Measurements from ENCODE around the gene CCL4. TPM values are rescaled to one million over a fixed set of nuclear protein-coding genes. Genes with fewer than 3 reads are reported as not detected.
"Not testable (repeated sequence)": the region's sequence is repeated elsewhere in the genome, so short reads cannot be mapped to it uniquely, and the experiment has no call there.

The CCL4 gene
- total and polyA plus RNA-seq, 2 experiments from 2014 or later: not detected

DNA sequence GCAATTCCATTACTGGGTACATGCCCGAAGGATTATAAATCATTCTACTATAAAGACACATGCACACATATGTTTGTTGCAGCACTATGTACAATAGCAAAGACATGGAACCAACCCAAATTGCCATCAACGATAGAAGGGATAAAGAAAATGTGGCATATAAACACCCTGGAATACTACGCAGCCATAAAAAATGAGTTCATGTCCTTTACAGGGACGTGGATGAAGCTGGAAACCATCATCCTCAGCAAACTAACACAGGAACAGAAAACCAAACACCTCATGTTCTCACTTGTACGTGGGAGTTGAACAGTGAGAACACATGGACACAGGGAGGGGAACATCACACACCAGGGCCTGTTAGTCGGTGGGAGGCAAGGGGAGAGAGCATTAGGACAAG is 17.5 kb downstream of the CCL4 start:
- H3K27ac Mint-ChIP-seq; H2AFZ ChIP-seq; DNase-seq (ENCODE audit: low spot score); H3K4me3 Mint-ChIP-seq; H3K4me2 ChIP-seq; H3F3A ChIP-seq (replicated peaks; ENCODE audit: low read depth); H3K27me3 Mint-ChIP-seq (ENCODE audit: insufficient read depth, low read depth, poor library complexity); H3K9me2 ChIP-seq (ENCODE audit: insufficient read depth); H3K27me3 ChIP-seq (ENCODE audit: insufficient read depth); H3K79me2 ChIP-seq (replicated peaks; ENCODE audit: insufficient read depth); H4K20me1 ChIP-seq (replicated peaks; ENCODE audit: insufficient read depth); H3K27ac ChIP-seq (ENCODE audit: low read depth); ATAC-seq; H3K4me3 ChIP-seq: not testable (repeated sequence)
- Histone ChIP-seq H3K36me3 (ENCODE audit: insufficient read depth) (peaks cover 15% of the 10 kb centered on the region), H3K4me1 (ENCODE audit: insufficient read depth) (peaks cover 21% of the 10 kb centered on the region)
- peaks cover 20% of the 10 kb centered on the region for H3K4me1 Mint-ChIP-seq
- H3K36me3 Mint-ChIP-seq (ENCODE audit: low read depth): peaks cover 22% of the 10 kb centered on the region
- peaks cover 33% of the 10 kb centered on the region for H3K9me3 Mint-ChIP-seq

DNA sequence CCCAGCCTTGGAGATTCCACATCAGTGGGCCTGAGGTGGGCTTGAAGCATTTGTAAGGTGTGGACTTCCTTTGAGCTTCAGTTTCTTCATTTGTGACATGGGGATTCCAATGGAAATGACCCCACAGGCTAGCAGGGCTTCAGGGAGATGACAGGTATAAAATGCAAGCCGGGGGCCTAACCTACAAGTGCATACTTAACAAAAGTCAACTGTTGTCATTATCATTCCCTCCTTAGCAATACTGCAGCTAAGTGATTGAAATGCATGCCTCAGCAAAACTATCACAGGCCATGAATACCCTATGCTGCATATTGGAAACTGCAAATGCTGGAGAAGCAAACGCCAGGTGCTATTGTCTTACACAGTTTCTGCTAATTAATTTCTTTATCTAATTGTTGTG is 19.8 kb downstream of the CCL4 start:
- Histone ChIP-seq H3K4me2 (peak overlapping the region; percentile 33; the same call in 1 of the 2 replicates), H3K36me3 (ENCODE audit: insufficient read depth) (peaks cover 15% of the 10 kb centered on the region), H3K9me2 (ENCODE audit: insufficient read depth) (0 out of 2 replicates have a peak, but pooled peaks cover 8% of the 10 kb centered on the region), H3K79me2 (replicated peaks; ENCODE audit: insufficient read depth) (no peaks in the 10 kb centered on the region), H3K27me3 (ENCODE audit: insufficient read depth) (no peaks in the 10 kb centered on the region), H3K4me1 (ENCODE audit: insufficient read depth) (peaks cover 21% of the 10 kb centered on the region), H4K20me1 (replicated peaks; ENCODE audit: insufficient read depth) (no peaks in the 10 kb centered on the region), H3F3A (replicated peaks; ENCODE audit: low read depth) (no peaks in the 10 kb centered on the region), H3K27ac (ENCODE audit: low read depth) (no peak overlapping the region), H2AFZ (no peak overlapping the region), H3K4me3 (no peak overlapping the region)
- H3K4me3 Mint-ChIP-seq: no peak overlapping the region; the same call in 2 of the 3 replicates
- peak overlapping the region; percentile 87 for H3K27ac Mint-ChIP-seq
- TF ChIP-seq ZNF114 (CRISPR knock-in tag; IDR thresholded peaks at IDR 0.05) (no peak), NANOG (IDR thresholded peaks at IDR 0.05; ENCODE audit: borderline replicate concordance) (peak; percentile 54; the same call in 1 of the 2 replicates), JUNB (IDR thresholded peaks at IDR 0.05; ENCODE audit: unreplicated experiment) (no peak), EZH2phosphoT487 (IDR thresholded peaks at IDR 0.05; ENCODE audit: unreplicated experiment) (no peak)
- peak; percentile 71 for ATAC-seq
- H3K36me3 Mint-ChIP-seq (ENCODE audit: low read depth): peaks cover 40% of the 10 kb centered on the region
- H3K9me3 Mint-ChIP-seq: peaks cover 55% of the 10 kb centered on the region
- peaks cover 9% of the 10 kb centered on the region for H3K27me3 Mint-ChIP-seq (ENCODE audit: insufficient read depth, low read depth, poor library complexity)
- peak; percentile 34 for DNase-seq (ENCODE audit: low spot score)
- H3K4me1 Mint-ChIP-seq: peaks cover 20% of the 10 kb centered on the region

DNA sequence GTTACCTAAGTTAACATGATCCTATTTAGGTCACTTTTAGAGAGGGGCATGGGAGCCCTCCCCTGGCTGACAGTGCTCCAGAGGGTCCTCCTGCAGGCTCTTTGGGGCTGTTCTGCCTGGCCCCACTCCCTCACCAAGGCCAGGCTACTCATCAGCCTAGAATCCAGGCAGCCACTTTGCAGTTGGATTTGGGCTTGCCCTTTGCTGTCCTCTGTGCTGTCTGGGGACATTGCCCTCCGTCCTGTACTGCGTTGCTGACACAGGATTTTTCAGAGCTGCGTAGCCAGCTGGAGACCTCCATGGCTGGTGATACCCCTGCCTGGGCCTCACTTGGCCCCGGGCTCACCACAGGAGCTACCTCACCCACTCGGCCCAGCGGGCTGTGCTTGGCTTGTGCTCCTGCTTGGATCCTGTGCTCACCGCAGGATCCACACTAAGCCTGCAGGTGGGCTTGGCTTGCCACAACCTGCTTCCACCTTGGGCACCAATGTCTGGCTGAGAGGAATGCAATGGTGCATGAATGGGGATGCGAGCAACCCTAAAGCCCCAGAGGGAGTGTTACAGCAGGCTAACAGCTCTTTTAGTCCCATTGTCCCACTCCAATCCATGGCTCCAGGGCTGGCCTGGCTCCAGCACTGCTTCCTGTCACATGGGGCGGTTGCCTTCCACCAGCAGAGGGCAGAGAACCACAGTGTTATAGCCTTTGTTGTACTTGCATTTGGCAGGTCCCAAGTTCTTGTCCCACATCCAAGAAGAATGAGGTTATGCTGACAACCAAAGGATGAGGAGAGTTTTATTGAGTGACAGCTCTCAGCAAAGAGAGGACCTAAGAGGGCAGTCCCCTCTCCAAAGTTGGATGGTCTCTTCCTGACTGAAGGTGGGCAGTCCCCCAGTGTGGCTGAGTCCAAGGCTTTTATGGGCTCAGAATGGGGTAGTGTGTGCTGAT is 21.5 kb downstream of the CCL4 start:
- H3K27ac Mint-ChIP-seq: no peak overlapping the region
- Histone ChIP-seq H2AFZ (no peak overlapping the region), H4K20me1 (replicated peaks; ENCODE audit: insufficient read depth) (no peaks in the 10 kb centered on the region), H3F3A (replicated peaks; ENCODE audit: low read depth) (no peaks in the 10 kb centered on the region), H3K27ac (ENCODE audit: low read depth) (no peak overlapping the region), H3K79me2 (replicated peaks; ENCODE audit: insufficient read depth) (no peaks in the 10 kb centered on the region), H3K4me2 (no peak overlapping the region), H3K9me2 (ENCODE audit: insufficient read depth) (0 out of 2 replicates have a peak, but pooled peaks cover 8% of the 10 kb centered on the region), H3K36me3 (ENCODE audit: insufficient read depth) (peaks cover 15% of the 10 kb centered on the region), H3K27me3 (ENCODE audit: insufficient read depth) (no peaks in the 10 kb centered on the region), H3K4me3 (no peak overlapping the region), H3K4me1 (ENCODE audit: insufficient read depth) (peaks cover 21% of the 10 kb centered on the region)
- H3K4me3 Mint-ChIP-seq: no peak overlapping the region
- peaks cover 20% of the 10 kb centered on the region for H3K4me1 Mint-ChIP-seq
- peaks cover 52% of the 10 kb centered on the region for H3K9me3 Mint-ChIP-seq
- H3K27me3 Mint-ChIP-seq (ENCODE audit: insufficient read depth, low read depth, poor library complexity): peaks cover 9% of the 10 kb centered on the region
- peak; percentile 28 for DNase-seq (ENCODE audit: low spot score)
- no peak for ATAC-seq
- TF ChIP-seq, protein P1, sequence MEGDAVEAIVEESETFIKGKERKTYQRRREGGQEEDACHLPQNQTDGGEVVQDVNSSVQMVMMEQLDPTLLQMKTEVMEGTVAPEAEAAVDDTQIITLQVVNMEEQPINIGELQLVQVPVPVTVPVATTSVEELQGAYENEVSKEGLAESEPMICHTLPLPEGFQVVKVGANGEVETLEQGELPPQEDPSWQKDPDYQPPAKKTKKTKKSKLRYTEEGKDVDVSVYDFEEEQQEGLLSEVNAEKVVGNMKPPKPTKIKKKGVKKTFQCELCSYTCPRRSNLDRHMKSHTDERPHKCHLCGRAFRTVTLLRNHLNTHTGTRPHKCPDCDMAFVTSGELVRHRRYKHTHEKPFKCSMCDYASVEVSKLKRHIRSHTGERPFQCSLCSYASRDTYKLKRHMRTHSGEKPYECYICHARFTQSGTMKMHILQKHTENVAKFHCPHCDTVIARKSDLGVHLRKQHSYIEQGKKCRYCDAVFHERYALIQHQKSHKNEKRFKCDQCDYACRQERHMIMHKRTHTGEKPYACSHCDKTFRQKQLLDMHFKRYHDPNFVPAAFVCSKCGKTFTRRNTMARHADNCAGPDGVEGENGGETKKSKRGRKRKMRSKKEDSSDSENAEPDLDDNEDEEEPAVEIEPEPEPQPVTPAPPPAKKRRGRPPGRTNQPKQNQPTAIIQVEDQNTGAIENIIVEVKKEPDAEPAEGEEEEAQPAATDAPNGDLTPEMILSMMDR (conservative IDR thresholded peaks at IDR 0.05; ENCODE audit: low read depth in 2 of 2): peak in 1 of 2 experiments; percentile 8; a peak in 1 of 4 replicates
- TF ChIP-seq, protein P2, sequence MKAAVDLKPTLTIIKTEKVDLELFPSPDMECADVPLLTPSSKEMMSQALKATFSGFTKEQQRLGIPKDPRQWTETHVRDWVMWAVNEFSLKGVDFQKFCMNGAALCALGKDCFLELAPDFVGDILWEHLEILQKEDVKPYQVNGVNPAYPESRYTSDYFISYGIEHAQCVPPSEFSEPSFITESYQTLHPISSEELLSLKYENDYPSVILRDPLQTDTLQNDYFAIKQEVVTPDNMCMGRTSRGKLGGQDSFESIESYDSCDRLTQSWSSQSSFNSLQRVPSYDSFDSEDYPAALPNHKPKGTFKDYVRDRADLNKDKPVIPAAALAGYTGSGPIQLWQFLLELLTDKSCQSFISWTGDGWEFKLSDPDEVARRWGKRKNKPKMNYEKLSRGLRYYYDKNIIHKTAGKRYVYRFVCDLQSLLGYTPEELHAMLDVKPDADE (IDR thresholded peaks at IDR 0.05): no peak
- TF ChIP-seq ZNF331 (CRISPR knock-in tag; IDR thresholded peaks at IDR 0.05; ENCODE audit: low read depth): no peak
- H3K36me3 Mint-ChIP-seq (ENCODE audit: low read depth): peaks cover 40% of the 10 kb centered on the region
